Activated CD8-positive, alpha-beta memory T cell treated with anti-CD3 and anti-CD28 coated beads, Interleukin-2, amount 50 U/mL, for 24 hours (primary cell): Measurements from ENCODE around the gene CCDC121.
"Not testable (repeated sequence)": the region's sequence is repeated elsewhere in the genome, so short reads cannot be mapped to it uniquely, and the experiment has no call there.

Experiments
- DNase-seq: peaks from one replicate; pipeline ENCODE4 v3.0.0-alpha.2; 2020; ENCODE audit errors: extremely low read depth

Gene CCDC121

GRCh38 chr2:27636766-27637165 is 8.0 kb upstream of the CCDC121 start:
- no peak for DNase-seq

GRCh38 chr2:27634291-27634690 is 5.5 kb upstream of the CCDC121 start:
- DNase-seq: no peak

GRCh38 chr2:27630257-27630656 is 1.4 kb upstream of the CCDC121 start:
- not testable (repeated sequence) for DNase-seq

DNA sequence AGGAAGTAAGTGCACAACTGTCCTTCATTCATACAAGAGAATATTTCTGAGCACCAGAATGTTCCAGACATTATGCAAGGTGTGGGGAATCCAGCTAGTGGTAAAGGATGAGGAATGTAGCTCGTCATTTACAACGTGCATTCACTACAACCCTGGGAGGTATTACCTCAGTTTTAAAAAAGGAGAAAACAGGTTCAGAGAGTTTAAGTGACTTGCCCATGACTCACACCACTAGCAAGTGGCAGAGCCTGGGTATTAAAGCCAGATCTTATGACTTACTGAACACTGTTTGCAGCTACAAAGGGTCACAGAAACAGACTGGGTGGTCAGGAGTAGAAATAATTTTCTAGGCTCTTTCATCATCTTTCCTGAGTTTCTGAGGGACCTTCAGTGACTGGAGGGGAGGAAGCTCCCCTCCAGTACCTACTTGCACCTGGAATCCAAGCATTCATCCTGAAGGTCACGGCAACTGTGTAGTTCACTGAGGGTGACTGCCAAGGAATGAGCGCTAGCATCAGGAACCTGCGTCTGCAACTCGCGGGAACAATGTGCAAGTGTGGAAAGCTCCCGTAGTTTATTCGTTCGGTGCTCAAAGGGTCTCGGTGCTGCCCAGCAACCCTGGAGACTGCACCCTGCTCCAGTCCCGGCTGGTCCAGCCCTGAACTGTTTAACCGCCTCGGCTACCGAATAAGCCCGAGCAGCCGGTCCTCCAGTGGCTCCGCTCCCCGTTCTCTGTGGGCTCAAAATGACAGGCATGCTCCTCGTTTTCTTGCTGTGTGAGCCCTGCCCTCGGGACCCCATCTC is 647 bp downstream of the CCDC121 start:
- no peak for DNase-seq

GRCh38 chr2:27626921-27627320 is 1.9 kb downstream of the CCDC121 start:
- DNase-seq: not testable (repeated sequence)

- DNase-seq: not testable (repeated sequence)
Measured at GRCh38 chr2:27626323-27626722, 2.5 kb downstream of the CCDC121 start.

DNA sequence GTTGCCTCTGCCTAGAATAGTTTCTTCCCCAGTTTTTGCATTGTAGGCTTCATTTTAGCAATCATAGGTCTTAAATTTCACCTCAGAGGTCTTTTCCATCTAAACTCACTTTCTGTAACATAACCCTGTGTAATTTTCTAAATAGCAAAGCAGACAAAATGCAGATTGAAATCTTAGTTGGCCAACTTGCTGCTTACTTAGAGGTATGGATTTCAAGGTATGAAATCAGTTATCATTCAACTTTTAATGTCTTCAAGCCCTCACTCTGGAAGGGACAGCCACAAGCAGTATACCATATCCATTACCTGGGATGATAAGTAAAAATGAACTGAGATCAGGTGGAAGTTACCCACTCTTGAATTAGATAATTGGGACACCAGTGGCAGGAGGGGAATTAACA is 3.9 kb downstream of the CCDC121 start:
- no peak for DNase-seq

- DNase-seq: no peak
Measured at GRCh38 chr2:27622921-27623384, 5.9 kb downstream of the CCDC121 start.

DNA sequence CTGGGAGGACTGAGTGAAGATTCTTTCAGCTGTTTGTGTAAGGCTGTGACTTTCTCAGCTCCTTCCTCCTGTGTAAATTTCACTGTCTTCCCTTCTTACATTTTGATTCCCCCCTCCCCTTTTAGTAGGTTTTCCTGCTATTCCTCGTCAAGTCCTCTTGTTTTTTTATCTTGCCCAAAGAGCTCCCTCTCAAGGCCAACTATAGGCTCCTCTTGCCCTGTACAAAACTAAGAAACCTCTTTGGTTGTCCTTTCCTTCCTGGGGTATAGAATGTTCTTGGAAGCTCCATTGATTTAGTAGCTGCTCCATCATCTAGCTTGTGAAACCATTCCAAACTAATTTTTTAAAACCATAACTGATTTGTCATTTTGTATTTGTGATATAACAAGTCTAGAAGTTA is 7.3 kb downstream of the CCDC121 start:
- DNase-seq: no peak

DNA sequence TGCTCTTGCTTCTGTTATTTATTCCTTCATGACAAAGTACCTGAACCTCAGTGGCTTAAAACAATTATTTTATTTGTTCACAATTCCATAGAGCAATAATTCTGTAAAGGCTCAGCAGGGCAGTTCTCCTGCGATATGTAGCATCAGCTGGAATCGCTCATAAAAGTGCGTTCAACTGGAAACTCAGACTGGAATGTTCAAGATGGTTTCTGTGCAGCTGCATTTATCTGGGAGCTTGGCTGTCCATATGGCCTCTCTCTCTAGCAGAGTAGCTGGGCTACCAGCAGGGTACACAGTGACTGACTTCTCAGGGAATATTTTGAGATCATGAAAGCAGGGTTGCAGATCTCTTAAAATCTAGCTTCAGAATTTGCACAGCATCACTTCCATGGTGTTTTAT is 13.5 kb downstream of the CCDC121 start:
- DNase-seq: no peak

DNA sequence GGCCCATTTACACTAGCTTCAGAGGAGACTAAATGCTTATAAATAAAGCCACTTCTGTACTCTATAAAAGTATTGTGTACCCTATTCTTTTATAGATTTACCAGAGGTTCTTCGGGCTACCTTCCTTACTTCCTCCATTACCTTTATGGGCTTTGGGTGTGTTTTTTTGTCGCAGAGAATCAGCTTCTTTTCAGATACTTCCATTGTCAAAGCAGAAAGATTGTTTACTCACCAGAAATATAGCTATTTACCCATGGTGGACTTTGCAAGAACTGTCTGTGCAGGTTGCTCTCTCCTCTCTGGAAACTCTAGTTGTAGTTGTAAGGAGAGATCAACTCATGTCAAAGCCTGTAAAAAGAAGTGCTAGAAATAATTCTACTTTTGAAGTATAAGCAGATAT is 14.8 kb downstream of the CCDC121 start:
- no peak for DNase-seq

DNA sequence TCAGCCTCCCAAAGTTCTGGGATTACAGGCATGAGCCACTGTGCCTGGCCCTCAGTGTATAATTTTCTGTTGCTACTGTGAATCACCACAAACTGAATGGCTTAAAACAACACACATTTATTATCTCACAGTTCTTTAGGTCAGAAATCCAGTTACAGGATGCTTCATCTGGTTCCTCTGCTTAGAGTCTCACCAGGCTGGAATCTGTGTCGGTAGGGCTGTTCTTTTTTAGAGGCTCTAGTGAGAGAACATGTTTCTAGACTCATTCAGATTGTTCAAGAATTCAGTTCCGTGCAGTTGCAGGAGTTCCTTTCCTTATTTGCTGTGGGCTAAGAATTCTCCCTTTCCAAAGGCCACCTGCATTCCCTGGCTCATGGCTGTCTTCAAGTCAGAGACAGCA is 22.2 kb downstream of the CCDC121 start:
- no peak for DNase-seq

DNA sequence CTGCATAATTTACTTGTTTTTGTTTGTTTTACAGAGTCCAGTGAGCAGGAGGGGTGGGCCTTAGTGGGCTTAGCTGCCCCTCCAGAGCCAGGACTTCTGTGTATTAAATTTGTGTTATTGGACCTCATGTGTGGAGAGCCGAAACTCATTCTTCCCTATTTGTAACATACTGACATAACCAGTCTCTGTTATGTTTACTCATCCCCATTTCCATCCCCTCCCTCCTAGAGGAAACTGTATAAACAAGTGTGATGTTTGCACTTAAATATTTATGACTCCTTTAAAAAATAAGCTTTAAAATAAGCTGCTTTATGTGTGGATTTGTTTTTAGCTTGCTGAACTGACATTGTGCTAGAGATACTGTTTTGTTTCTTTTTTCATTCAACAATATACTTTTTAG is 32.2 kb downstream of the CCDC121 start:
- DNase-seq: no peak

- not testable (repeated sequence) for DNase-seq
Measured at GRCh38 chr2:27595412-27595811, 33.4 kb downstream of the CCDC121 start.

DNA sequence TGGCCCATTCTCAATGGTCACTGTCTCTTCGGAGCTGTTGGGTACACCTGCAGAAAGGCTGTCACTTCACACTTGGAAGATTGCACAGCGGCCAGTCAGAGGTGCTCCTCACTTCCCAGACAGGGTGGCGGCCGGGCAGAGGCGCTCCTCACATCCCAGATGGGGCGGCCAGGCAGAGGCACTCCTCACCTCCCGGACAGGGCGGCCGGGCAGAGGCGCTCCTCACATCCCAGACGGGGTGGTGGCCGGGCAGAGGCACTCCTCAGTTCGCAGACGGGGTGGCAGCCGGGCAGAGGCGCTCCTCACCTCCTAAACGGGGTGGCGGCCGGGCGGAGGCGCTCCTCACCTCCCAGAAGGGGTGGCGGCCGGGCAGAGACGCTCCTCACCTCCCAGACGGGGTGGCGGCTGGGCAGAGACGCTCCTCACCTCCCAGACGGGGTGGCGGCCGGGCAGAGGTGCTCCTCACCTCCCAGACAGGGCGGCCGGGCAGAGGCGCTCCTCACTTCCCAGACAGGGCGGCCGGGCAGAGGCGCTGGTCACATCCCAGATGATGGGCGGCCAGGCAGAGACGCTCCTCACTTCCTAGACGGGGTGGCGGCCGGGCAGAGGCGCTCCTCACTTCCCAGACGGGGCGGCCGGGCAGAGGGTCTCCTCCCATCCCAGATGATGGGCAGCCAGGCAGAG is 34.6 kb downstream of the CCDC121 start:
- DNase-seq: not testable (repeated sequence)

GRCh38 chr2:27593240-27593639 is 35.6 kb downstream of the CCDC121 start:
- no peak for DNase-seq

DNA sequence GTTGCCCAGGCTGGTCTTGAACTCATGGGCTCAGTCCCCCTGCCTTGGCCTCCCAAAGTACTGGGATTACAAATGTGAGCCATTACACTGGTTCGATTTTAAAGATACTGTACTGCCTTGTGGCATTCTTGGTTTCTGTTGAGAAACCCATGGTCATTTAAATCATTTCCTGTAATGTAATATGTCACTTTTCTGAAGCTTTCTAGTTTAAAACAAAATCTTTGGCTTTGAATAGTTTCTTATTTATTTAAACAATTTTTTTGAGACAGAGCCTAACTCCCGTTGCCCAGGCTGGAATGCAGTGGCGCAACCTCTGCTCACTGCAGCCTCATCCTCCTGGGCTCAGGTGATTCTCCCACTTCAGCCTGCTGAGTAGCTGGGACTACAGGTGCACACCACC is 37.1 kb downstream of the CCDC121 start:
- DNase-seq: no peak

DNA sequence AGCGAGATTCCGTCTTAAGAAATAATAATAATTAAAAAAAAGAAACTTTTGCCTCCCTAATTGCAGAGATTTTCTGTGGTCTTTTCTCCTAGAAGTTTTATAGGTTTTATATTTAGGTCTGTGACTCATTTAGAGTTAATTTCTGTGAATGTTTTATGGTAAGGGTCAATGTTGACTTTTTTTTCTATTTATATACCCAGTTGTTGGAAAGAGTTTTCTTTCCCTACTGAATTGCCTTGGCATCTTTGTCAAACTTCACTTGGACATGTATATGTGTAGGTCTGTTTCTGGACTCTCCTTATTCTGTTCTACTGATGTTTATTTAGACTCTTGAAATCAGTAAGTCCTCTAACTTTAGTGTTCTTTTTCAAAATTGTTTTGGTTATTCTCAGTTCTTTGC is 40.5 kb downstream of the CCDC121 start:
- DNase-seq: no peak

DNA sequence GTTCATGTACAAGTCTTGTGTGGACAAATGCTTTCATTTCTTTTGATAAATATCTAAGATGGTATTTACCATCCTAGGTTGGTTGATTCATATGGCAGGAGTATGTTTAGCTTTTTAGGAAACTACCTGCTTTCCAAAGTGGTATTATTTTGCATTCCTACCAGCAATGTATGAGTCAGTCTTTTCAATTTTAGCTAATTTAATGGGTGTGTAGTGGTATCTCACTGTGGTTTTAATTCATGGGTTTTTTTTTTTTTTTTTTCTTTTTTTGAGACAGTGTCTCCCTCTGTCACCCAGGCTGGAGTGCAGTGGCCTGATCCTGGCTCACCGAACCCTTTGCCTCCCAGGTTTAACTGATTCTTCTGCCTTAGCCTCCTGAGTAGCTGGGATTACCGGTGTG is 41.8 kb downstream of the CCDC121 start:
- DNase-seq: no peak

DNA sequence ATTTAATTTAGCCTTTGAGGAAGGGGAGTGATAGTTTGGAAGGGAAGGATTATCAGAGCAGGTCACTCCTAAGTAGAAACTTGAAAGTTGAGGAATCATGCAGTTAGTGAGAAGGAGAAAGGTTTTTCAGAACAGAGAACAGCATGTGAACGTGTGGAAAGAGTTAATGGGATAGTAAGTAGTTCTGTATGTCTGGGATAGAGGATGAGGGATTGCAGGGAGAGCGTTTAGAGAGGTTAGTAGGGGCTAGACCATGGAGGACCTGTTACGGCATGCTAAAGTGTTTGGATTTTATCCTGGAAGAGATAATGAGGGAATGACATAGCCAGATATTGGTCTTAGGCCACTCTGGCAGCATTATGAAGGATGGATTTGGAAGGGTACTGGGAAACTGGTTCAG is 44.2 kb downstream of the CCDC121 start:
- DNase-seq: no peak

- no peak for DNase-seq
Measured at GRCh38 chr2:27583390-27583915, 45.4 kb downstream of the CCDC121 start.

DNA sequence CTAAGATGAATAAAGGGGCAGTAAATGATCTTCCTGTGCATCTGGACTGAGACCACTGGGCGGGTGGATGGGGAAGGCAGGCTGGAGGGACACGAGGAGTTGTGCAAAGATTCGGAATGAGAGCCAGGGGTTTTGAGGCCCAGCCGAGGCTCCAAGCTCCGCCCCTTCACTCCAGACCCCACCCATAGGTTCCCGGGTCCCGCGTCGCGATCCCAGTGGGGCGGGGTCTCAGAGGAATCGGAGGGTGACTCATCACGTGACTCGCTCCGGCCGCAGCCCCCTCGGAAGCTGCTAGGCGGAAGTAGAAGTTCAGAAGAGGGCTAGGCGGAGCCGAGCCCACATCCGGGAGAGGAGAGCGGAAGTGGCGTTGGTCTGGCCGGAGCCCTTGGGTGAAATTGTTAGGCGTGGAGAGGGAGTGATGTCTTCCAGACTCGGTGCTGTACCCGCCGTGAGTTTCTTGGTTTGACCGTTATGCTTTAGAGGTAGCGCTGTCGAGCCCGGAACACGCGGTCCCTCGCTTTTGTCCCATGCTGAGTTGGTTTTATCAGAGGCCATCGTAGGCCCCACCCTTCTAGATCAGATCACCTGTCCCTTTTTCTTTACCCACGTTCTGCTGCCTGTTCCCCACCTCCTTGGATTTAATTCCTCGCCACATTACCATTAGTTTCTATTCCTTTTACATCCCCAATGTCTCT is 46.0 kb downstream of the CCDC121 start, which contains the start of gene ZNF512:
ZNF512 (plus strand) TSS at position 348 of the 695 bp plus-strand sequence; CDS start at position 419, 71 bp downstream.
- DNase-seq: peak; percentile 64
